Loucy (cell line): Measurements from ENCODE around the gene KRTAP21-3.

ENCODE experiments used
- CTCF ChIP-seq: fragments of 200-600 bp; sonication (generic); conservative IDR thresholded peaks from 2 replicates; pipeline ENCODE4 v1.5.1; 2014; ENCODE audit warnings: mild to moderate bottlenecking, antibody characterized with exemption, low read length
- EZH2phosphoT487 ChIP-seq: fragments of 200-600 bp; IDR thresholded peaks from 2 replicates; pipeline ENCODE4 v1.6.1; 2018; ENCODE audit warnings: antibody characterized with exemption, mild to moderate bottlenecking, moderate library complexity, borderline replicate concordance

- TF ChIP-seq CTCF (no peak), EZH2phosphoT487 (no peak)
Observed at GRCh38 chr21:30717105-30717504, 1.5 kb downstream of the KRTAP21-3 start.
